ENCODE data around the gene NETO1.

DNA sequence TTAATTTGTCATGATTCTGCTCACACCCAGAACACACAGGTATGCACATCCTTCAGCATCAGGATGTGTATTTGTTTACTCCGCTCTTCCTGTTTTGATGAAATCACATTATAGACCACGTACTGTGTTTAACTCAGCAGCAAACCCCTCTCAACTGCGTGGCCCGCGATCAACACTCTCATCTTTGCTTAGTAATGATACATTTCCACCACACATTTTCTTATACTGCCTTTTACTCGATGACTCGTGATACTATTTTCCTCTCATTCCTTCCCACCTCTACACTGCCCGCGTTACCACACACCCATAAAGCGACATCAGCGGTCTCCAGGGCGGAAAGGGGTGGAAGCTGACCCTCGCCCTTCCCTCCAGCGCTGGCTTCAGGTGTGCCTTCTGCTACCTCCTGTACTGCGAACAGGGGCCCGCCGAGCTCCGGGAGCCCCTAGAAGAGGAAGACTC, 1.3 kb downstream of the NETO1 start:
- TF ChIP-seq ATF3 (CRISPR knock-in tag; IDR thresholded peaks at IDR 0.05), result no peak
- no peak for TF ChIP-seq HOXA3 (CRISPR knock-in tag; IDR thresholded peaks at IDR 0.05)
- no peak for TF ChIP-seq DPF2 (CRISPR knock-in tag; IDR thresholded peaks at IDR 0.05; ENCODE audit: borderline replicate concordance, low read depth)
- TF ChIP-seq CTCF (CRISPR knock-in tag; IDR thresholded peaks at IDR 0.05), result no peak
- TF ChIP-seq RNF2 (conservative IDR thresholded peaks at IDR 0.05; ENCODE audit: low read depth), result no peak
- no peak for TF ChIP-seq ARID3A (IDR thresholded peaks at IDR 0.05; ENCODE audit: low read depth, low read length)
- TF ChIP-seq KDM5A (IDR thresholded peaks at IDR 0.05; ENCODE audit: borderline replicate concordance, low read length), result no peak
- no peak for TF ChIP-seq ARNTL (CRISPR knock-in tag; IDR thresholded peaks at IDR 0.05)
- TF ChIP-seq MAZ (IDR thresholded peaks at IDR 0.05; ENCODE audit: borderline replicate concordance, low read depth, low read length), result no peak
- no peak for TF ChIP-seq MAZ (CRISPR knock-in tag; IDR thresholded peaks at IDR 0.05; ENCODE audit: low read depth)
- no peak for TF ChIP-seq SCMH1 (CRISPR knock-in tag; IDR thresholded peaks at IDR 0.05; ENCODE audit: borderline replicate concordance)
- no peak for TF ChIP-seq RELA (CRISPR knock-in tag; IDR thresholded peaks at IDR 0.05)
- TF ChIP-seq EZH2 (conservative IDR thresholded peaks at IDR 0.05; ENCODE audit: low read depth, low read length), result no peak
- TF ChIP-seq NBN (conservative IDR thresholded peaks at IDR 0.05), result no peak

Data from HepG2 (cell line).